GM19099 (cell line): Measurements from ENCODE around the gene ATF1.

Experiments
- POLR2A ChIP-seq: IDR thresholded peaks from 3 replicates; pipeline ENCODE4 v1.6.1; 2011; ENCODE audit warnings: low read depth; ENCODE audit not compliant: insufficient read length; ENCODE audit errors: extremely low read depth

Gene ATF1

DNA sequence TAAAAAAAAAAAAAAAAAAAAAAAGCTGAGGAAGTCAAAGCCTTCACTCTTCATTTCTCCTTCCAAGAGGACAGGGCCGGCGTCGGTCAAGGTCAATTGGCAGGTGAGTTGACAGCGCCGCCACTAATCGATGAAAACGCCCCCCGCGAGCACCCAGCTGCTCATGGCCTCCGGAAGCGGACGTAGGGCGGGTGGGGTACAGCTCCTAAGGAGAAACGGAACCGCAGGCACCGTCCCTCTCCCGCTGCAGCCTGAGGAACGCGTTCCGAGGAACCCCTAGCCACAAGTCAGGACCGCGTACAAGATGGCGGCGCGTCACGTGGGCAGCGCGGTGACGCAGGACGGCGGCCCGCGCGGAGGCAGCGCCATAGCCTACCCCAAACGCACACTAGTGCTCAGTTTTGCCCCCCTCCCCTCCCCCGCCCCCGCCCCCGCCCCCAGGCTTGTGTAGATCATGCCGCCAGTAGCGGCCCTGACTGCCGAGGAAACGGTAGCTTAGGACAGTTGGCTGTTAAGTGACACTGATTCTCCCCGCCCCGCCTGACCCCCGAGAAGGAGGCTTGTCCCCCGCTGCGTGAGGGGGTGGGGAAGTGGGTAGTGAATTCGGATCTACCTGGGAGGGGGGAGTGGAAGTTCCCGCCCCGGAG lies at the start of gene ATF1:
Gene ATF1 (plus strand): TSS at position 463 of the 647 bp plus-strand sequence. CDS start 16,045 bp downstream, outside the sequence.
- TF ChIP-seq POLR2A: peak; percentile 97

DNA sequence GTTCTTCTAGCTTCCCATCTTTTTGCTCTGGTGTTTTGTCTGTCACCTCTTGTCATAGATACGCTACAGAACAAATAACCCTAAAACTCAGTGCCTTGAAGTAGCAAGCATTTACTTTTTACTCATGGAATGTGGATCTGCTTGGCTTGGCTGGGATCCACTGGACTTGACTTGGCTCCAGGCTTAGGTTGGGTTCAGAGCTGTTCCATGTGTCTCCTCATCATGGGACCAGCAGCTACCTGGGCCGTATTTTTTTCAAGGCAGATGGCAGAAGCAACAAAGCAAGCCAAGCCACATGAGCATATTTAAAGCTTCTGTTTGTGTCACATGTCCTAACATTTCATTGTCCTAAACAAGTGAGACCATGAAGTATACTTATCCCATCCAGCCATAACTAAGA lies 48.7 kb upstream of the ATF1 start:
- no peak for TF ChIP-seq POLR2A

DNA sequence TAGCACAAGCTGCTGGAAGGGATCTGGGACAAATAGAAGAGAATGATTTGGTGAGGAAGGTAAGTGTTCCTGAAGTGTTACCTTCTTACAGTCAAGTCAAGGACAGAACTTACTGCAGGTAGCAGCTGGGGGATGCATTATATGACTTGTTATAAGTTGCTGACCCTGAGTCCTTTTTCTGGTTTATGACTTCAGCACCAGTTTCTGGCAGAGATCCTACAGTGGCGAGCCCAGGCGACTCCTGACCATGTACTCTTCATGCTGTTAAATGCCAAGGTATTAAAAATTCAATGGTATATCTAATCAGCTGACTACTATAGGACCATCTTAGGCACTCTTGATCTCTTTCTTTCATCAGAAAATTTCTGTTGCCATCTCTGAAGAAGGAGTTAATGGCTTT lies 45.1 kb upstream of the ATF1 start:
- TF ChIP-seq POLR2A: no peak

DNA sequence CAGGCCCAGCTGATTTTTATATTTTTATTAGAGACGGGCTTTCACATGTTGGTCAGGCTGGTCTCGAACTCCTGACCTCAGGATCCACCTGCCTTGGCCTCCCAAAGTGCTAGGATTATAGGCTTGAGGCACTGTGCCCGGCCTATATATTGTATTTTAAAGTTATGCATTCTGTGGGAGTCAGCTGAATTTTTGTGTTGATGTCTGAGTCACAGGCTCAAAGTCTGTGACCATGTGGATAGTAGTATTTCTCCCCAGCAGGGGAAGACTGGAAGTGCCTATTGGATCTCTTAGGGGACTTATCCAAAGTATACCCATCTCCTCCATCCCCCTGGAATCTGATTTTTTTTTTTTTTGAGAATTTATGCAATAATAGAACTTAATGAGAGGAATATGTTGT lies 43.8 kb upstream of the ATF1 start:
- TF ChIP-seq POLR2A: no peak

DNA sequence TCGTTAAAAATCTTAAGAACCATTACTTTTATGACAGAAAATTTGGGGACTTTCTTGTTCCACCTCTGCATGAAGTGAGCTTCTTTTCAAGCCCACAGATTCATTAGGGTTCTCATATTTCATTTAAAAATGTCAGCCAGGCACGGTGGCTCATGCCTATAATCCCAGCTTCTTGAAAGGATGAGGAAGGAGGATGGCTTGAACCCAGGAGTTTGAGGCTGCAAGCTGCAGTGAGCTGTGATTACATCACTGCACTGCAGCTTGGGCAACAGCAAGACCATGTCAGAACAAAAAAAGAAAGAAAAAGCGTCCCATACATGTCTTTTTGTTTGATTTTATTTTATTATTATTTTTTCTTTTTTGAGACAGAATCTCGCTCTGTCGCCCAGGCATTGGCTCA lies 43.4 kb upstream of the ATF1 start:
- TF ChIP-seq POLR2A: no peak

DNA sequence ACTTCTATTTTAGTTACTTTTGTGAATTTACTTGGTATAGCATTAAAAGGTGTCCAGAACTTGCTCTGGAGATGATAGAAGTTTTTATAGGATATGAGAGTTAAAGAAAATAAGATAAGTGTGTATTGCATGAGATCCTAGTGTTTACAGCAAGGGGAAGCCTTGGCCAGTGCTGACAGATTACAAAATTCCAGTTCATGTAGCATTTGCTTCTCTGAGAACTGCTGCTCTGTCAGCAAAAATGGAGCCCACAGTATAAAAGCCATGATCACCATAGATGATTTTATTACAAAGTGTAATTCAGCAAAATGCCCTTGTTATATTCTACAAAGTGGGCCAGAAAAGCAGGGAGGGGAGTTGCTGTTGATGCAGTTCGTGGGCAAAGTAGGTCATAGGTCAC lies 40.0 kb upstream of the ATF1 start:
- TF ChIP-seq POLR2A: no peak

DNA sequence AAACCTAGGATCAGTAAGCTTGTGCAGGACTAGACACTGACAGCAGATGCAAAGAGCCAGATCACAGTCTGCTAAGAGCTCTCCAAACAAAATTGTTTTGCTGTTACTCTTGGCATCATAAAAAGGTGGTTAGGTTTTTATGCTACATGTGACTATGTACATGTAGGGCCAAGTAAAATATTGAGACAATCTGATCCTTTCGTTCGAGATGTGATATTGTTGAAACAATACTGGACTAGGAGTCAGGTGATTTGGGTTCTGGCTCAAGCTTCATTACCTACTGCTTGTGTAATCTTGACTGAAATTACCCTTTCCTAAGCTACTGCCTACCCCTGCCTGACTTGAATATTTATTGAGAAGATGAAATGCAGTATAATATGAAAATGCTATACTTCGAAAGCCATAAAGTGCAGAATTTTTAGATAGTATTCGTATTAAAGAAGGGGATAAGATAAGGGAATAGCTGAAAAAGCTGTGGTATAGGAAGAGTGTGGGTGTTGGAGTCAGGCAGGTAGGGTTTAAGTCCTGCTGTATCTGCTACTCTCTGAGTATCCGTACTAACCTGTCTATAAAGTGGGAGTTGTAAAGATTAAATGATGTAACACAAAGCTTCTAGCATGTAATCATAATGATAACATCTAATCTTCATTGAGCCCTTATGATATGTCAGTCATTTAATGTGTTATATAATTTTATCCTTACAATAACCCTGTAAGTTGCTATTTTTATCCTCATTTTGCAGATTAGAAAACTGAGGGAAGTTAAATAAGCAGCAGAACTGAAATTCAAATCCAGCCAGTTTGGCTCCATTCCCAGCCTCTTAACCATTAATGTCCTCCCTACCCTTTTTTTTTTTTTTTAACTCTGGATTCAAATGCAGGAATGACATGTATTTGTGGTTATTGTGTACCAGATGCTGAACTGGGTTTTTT lies 38.6 kb upstream of the ATF1 start:
- no peak for TF ChIP-seq POLR2A

DNA sequence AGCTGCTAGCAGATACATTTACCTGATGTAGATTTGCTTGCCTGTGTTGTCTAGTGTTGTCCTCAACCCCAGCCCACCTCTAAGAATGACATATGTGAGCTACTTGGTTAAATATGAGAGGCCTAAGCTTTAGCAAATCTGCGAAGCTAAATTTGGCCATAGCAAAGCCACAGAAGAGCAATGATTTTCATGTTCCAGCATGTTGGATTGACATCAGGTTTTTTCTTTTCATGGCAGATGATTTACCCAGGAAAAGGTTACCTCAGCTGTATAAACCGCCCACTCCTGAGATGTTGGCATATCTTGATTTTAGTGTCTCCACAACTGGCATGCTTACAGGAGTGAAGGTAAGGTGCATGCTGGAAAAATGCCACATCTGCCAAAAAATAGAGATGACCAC lies 36.4 kb upstream of the ATF1 start:
- TF ChIP-seq POLR2A: no peak

DNA sequence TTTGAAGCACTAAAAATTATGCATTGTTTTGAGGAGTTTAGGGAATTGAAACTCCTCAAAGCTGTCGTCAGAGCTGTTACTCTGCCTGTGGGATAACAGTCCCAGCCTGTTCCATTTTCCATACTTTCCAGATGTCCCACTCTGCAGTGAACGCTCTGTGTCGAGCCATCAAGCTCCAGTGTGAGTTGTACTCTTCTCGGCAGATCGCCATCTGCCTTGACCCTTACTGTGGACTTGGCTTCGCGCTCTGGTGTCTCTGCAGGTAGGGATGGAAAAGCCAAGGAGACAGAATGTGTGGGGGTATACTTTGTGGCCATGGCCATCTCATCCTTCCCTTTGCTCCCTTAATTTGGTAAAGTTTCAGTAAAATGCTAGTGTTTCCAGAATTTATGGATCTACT lies 35.5 kb upstream of the ATF1 start:
- no peak for TF ChIP-seq POLR2A

DNA sequence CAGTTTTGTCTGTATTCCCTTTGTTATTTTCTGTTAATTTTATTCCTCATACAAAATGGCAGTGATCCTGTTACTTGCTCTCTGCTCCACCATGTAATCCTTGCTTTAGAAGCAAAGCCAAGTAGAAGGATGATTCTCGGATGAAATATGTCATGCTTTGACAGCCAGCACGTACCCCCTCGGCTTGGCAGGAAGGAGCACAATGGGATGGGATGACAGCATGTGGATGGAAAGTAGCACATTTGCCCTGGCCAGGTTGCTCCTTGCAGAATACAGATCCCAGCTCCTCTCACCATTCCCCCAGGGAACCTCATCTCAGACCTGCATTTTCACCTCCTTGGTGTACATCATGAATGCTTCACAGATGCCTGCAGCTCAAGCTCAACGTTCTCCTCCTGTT lies 35.1 kb upstream of the ATF1 start:
- no peak for TF ChIP-seq POLR2A

DNA sequence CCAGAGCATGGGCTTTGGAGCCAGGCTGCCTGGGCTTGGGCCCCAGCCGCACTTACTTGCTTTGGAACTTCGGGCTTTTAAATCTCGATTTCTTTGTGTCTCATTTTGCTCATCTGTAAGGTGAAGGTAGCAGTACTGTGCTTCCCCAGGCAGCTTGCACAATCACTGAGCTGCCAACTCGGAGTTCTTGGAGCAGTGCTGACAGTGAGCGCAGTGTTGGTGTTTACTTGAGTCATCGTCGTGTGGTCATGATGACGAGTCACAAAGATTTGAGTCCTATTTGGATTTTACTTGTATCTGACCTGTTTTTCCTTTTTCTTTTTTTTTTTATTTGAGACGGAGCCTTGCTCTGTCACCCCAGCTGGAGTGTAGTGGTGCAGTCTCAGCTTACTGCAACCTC lies 31.3 kb upstream of the ATF1 start:
- no peak for TF ChIP-seq POLR2A

DNA sequence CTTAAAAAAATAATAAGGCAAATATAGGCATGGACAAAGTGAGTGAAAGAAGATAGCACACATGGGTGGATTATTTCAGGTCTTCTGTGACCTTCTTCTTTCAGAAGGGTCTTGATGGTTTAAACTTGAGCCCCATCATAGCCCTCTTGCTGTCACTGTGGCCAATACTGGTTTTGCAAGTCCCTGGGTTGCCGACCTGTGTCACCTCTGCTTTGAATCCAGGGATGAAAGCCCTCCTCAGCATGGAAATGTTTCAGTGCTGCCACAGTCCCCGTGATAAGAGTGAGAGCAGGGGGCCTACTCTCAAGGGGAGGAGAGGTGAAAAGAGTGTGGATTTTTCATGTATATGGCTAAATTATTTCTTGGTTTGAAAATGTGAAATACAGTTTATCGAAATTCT lies 30.2 kb upstream of the ATF1 start:
- TF ChIP-seq POLR2A: no peak

DNA sequence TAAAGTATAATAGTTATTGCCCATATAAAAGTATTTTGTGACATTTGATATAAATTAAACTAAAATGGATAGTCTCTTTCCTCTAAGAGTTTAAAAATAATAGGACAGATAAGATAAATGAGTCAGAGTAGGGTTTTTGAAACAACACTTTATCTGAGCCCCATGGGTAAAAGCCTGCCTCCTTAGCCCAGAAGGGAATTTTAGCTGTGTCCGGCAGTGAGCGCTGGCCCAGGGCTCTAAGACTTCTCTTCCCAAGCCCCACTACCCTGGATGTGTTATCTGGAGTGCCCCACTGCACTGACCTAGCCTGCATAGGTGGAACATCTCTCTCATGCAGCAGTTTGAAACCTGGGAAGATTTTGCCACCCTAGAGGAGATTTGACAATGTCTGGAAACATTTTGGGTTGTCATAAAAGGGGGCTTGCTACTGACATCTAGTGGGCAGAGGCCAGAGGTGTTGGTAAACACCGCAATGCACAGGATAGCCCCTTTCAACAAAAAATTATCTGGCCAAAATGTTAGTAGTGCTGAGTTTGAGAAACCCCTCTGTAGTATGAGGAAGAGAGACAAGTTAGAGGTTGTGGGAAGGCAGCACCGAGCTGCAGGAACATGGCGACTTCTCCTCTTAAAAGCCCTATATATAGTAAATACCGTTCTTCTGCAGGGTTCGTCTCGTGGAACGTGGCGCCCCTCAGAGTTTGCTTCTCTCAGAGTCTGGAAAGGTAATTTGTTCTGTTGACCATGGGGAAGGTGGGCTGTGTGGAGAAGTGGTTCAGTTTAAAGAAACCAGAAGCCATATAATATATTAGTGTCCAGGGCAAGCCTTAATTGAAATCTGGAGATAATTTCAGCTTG lies 29.3 kb upstream of the ATF1 start:
- no peak for TF ChIP-seq POLR2A

DNA sequence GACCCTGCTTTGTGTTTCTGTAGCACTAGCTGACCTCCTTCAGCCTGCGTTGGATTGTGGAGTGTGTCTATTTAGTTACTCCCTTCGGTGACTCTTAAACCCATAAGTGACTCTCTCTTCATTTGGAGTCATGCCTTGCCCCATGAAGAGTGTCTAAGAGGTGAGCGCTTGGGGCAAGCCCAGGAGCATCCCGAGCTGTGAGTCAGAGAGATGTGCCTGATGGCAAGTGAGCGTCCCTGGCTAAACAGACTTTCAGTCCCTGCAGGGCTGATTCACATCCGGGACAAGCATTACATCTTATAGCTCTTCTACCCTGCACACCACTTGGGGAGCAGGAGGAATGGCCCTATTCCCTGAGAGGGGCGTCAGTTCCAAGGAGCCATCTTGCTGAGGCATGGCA lies 24.3 kb upstream of the ATF1 start:
- no peak for TF ChIP-seq POLR2A

DNA sequence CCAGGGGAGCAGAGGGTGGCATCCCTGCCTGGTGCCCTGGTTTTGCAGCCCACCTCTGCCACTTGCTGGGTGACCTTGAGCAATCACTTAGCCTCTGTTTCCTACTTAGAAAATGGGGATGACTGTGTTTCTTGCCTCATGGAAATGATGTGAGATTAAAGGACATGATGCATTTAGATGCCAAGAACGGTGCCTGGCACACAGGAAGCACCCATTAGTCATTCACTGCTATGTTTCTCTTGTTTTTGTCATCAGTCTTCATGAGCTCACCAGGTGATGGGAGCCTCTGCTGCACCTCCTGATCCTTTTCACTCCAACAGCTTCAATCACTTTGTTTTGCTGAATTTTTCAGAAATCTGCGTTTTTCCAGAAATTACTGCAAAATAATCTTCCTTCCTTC lies 23.6 kb upstream of the ATF1 start:
- TF ChIP-seq POLR2A: no peak
